ENCODE data around the gene WSCD1.

WSCD1 gene

DNA sequence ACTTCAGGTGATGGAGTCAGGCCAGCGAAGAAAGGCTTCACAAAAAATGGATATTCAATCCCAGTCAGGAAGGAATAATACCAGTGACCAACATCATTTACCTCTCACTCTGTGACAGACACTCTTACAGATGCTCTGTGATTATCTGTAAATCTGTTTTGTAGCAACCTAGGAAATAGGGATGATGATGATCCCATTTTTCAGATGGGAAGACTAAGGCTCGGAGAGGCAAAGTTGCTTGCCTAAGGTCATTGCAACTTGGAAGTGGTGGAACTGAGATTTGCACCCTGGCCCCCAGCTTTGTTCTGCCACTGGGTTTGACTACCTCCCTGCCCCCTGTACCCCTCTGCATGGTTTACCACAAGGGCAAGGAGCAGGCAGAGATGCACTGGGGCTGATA, 14.1 kb upstream of the WSCD1 start:
- DNase-seq (ENCODE audit: low read depth, low spot score) = no peak
- no peak overlapping the region for H3K4me3 ChIP-seq (ENCODE audit: low read length)

DNA sequence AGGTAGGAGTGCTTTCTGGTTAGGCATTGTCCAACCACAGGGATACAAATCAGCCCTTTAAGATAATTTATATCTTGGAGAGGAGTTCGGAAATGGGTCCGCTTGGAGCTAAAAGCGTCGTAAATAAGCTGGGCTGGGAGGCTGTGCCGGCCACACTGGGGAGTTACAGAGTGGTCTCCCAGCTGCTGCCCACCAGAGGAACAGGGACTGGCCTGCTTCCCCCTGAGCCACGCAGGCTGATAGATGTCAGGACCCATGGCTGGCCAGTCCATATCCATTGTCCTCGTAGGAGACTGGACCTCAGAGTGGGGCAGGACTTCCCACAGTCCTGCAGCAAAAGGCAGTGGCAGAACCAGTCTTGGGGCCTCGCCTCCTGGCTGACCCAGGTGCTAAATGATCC, 12.6 kb upstream of the WSCD1 start:
- no peak overlapping the region for H3K4me3 ChIP-seq (ENCODE audit: low read length)
- no peak for DNase-seq (ENCODE audit: low read depth, low spot score)

DNA sequence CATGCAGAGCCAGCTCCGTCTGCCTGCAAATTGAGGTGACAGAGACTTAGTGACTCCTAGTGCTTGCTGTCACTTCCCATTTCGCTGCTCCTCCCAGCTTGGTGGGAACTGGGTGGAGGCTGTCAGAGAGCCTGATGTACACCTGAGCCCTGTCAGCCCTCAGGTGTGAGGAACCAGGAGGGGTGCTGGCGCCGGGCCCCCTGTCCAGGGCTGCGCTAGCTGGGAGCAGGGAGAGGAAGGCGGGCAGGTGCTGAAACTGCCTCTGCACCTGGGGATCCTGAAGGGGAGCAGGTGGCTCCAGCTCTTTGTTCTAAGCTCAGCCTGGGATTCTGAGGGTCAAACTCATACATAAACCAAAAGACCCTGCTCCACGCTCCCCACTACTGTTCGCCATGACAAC, 10.8 kb upstream of the WSCD1 start:
- no peak for DNase-seq (ENCODE audit: low read depth, low spot score)
- H3K4me3 ChIP-seq (ENCODE audit: low read length) = no peak overlapping the region

DNA sequence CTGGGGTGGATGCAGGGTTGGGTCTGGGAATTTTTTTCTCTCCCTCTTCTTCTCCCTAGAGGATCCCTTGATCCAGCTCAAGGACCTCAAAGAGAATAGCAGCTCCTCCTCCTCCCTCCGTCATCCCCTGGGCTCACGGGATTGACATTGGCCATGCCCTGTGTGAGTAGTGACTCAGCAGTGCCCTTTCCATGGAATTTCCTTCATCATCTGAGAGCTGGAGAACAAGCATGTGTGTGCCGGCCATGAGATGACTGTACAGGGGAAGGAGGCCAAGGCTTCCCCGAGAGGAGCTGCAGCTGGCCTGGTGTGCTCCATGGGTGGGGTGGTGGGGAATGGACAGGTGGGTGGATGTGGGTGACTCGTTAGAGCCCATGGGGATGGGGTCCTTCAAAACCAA, 8.9 kb upstream of the WSCD1 start:
- H3K4me3 ChIP-seq (ENCODE audit: low read length) = no peak overlapping the region
- DNase-seq (ENCODE audit: low read depth, low spot score) = no peak

DNA sequence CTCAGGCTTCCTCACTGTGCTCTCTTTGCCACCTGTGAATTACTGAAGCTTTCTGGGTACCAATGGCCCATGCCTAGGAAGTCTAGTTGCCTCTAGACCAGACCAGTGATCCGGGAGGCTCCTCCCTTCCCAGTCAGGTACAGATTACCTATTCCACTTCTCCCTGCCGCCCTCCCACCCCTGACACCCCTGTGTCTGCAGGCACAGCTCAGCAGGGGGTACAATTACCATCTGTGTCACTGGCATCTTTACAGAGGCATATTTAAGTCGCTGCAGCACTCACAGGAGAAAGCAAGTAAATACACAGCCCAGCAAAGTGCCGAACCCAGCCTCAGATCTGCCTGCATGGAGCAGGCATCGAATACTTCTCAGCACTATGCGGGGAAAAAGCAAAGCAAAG, 5.3 kb upstream of the WSCD1 start:
- no peak for DNase-seq (ENCODE audit: low read depth, low spot score)

DNA sequence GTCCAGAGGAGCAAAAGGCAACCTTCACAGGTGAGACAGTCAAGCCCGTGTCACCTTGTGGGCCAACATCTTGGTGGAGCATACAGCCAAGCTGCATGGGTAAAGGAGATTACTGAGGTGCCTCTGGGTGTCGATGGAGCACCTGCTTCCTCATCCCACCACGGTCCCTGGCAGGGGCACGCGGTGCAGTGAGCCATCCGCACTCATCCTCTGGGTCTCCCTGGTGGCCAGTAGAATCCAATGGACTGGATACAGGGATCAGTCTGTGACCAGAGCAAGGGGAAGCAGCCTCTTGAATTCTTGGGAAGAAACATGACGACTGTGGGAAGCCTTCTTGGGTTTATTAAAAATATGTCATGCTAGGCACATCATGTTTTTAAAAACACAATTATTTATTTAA, 4.8 kb upstream of the WSCD1 start:
- no peak overlapping the region for H3K4me3 ChIP-seq (ENCODE audit: low read length)
- no peak for DNase-seq (ENCODE audit: low read depth, low spot score)

More for the DNA sequence above, 5.3 kb upstream of the WSCD1 start:
- H3K4me3 ChIP-seq (ENCODE audit: low read length) = no peak overlapping the region

DNA sequence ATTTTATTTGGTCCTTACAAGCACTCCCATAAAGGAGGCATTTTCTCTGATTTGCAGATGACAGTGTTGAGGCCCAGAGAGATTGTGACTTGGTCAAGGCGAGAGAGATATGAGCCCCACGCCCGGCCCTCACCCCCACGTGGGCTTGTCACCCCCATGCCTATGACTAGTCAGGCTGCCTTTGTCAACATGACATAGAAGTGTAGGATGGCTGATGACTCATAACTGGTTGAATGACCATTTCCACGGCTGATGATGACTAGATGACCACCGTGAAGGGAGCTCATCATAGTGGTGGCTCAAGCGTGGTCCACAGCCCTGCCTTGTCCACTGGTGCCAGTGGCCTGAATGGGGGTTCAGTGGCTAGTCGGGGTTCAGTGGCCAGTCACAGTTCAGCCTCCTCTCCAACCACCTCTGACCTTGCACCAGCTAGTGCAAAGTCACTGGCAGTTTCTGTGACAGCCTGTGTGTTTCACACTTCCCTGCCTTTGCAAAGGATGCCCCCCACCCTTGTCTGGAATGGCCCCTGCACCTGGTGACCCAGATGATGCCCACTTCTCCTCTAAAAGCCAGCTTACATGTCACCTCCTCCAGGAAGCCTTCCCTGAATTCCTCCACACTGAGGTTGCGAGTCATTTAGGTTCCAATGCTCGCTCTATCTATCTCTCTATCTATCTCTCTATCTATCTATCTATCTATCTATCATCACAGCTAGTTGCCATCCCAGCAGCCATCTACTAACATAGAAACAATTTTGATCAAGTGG, 3.8 kb upstream of the WSCD1 start:
- no peak overlapping the region for H3K4me3 ChIP-seq (ENCODE audit: low read length)
- DNase-seq (ENCODE audit: low read depth, low spot score) = no peak

DNA sequence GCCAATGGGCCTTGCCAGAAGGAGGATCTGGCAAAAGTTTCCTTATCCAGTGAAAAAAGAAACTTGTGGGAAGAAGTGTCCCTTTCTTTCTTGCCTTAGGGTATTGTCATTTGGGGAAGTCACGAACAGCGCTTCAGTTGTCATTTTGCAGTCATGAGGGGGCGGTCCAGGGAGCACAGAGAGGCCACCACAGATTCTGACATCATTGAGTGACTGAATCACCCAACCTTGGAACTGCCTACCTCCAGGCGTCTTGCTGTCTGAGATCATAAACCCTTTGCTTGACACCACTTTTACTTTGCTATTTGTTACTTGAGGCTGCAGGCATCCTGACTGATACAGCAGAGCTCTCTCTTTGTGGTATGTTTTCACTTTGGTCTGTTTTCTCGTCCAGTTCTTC, 3.1 kb upstream of the WSCD1 start:
- no peak for DNase-seq (ENCODE audit: low read depth, low spot score)

DNA sequence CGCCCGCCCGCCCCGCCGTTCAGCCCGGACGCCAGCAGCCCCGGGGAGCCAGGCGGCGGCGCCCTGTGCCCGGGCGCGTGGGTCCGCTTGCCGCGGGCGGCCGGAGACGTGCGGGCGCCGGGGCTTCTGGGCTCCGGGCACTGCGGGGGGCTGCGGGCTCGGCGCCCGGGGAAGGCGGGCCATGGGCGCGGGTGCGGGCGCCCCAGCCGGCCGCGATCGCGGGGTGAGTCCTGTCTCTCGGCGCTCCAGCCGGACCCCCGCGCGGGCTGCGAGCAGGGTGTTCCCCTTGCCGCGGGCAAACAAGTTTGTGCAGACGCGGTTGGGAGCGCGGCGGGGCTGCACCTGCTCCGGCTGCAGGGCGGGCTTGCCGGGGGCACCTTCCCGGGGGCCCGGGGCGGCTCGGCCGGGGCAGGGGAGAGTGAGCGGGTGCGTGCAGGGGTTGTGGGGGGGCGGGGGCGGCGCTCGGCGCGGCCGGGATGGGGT, 292 bp downstream of the WSCD1 start:
- no peak overlapping the region for H3K4me3 ChIP-seq (ENCODE audit: low read length)
- DNase-seq (ENCODE audit: low read depth, low spot score) = no peak

More for the DNA sequence above, 3.1 kb upstream of the WSCD1 start:
- H3K4me3 ChIP-seq (ENCODE audit: low read length) = no peak overlapping the region

DNA sequence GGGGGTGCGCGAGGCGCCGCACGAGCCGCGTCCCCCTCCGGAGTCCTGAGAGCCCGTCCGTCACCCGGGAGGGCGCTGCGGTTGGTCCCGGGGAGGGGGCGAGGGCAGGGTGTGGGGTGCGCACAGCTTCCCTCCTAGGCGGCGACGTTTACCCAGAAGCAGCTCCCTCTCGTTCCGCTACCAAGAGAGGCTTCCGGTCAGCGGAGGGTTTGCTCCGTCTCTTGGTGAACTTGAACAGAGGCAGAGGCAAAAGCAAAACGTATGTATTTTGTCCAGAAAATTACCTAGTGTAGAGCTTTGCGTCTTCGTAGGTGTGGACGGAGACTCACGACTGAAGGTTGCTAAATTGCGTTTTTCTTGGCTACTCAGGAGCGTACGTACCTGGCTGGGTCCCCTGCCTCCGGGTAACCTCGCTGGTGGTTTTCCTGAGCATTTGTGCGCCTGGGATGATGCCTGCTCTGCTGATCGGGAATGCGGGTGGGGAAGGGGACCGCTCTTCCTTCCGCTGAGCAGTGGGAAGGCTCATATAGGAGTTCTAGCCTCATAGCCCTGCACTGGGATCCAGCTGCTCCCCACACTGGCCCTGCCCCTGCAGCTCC, 833 bp downstream of the WSCD1 start:
- H3K4me3 ChIP-seq (ENCODE audit: low read length) = no peak overlapping the region
- DNase-seq (ENCODE audit: low read depth, low spot score) = no peak

DNA sequence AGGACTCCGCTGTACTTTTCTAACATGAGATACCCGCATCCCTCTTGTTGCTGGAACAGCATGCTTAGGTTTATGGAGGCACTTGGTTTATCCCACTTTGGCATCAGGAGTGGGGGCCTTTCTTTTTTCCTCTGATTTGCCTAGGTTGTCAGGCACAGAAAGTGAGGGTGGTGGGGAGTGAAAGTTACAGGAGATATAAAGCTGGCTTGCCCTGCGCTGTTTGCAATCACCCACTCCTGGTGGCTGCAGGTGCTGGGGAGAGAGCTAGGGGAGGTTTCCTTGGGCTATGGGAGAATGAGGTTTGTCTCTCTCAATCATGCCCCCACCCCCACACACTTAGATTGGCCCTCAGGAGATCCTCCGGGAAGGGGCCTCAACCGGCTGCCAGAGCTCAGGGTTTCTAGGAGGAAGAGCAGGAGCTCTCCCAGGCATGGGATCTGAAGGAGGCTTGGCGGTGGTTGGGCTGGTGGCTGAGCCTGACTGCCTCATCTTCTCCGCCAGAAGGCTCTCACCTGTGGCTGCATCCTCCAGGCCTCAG, 1.4 kb downstream of the WSCD1 start:
- DNase-seq (ENCODE audit: low read depth, low spot score) = no peak
- H3K4me3 ChIP-seq (ENCODE audit: low read length) = no peak overlapping the region

DNA sequence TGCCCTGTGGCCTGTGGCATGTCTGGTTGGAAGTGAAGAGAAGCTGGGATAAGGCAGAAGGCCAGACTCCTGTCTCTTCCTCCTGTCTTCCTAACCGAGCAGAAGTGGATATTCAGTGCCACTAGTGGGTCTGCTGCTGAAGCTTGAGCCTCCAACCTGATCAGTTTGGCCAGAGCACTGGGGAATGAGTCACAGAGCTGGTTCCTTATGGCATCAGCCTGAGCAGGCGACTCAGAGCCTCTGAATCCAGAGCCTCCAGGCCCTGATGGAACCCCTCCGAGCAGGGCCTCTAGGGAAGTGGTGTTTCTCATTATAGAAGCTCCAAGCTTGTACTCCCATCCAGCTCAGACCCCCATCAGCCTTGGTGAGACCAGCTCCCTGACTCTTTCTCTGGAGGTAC, 2.0 kb downstream of the WSCD1 start:
- DNase-seq (ENCODE audit: low read depth, low spot score) = no peak
- H3K4me3 ChIP-seq (ENCODE audit: low read length) = no peak overlapping the region

DNA sequence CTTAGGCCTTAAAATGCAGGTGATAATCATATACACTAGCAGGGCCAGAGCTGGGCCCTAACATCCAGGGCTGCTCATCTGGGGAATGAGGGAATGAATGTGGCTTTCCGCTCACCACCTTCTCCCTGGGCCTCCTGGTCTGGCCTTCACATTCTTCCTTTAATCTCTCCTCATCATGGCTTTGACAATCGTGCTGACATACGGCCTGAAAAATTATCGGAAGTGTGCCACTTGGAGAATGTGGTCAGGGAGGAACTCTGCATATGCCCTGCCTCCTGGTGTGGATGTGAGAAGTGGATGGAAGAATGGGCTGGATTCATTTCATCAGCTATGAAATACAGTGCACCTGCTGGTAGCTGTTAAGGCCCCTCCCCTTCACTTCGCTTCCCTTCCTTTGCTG, 2.4 kb downstream of the WSCD1 start:
- no peak for DNase-seq (ENCODE audit: low read depth, low spot score)
- no peak overlapping the region for H3K4me3 ChIP-seq (ENCODE audit: low read length)

DNA sequence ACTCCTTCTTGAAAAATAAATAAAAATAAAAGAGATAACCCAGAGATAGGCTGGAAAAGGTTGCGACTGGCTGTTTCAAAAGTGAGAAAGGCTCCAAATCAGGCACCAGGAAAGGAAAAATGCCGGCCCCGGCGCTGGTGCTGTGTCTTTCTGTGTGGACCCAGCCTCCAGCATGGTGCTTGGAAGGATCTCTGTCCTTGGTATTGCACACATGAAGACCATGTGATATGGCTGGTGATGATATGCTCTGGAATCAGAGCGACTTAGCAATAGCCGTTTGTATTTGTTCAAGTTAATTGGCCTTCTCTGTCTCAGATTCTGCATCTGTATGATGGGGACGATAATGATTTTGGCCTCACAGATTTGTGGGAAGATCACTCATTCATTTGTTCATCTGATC, 3.4 kb downstream of the WSCD1 start:
- DNase-seq (ENCODE audit: low read depth, low spot score) = no peak
- H3K4me3 ChIP-seq (ENCODE audit: low read length) = no peak overlapping the region

DNA sequence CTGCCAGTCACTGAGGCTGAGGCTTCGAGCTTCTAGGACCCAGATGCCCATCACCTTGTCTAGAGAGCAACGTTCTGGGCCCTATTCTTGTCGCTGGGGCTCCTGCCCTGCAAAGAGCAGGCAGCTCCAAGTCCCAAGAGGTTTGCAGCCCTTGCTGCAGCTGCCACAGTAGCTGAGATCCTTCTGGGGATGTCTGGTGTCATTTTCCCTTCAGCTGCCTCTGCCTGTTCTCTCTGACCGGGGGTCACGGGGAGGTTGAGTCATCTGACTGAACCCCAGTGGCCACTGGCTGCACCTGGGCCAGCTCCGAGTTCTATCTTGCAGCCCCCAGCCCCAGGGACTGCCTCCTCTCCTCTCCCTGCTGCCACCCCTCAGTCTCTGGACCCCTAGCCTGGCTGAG, 4.9 kb downstream of the WSCD1 start:
- H3K4me3 ChIP-seq (ENCODE audit: low read length) = no peak overlapping the region
- no peak for DNase-seq (ENCODE audit: low read depth, low spot score)

DNA sequence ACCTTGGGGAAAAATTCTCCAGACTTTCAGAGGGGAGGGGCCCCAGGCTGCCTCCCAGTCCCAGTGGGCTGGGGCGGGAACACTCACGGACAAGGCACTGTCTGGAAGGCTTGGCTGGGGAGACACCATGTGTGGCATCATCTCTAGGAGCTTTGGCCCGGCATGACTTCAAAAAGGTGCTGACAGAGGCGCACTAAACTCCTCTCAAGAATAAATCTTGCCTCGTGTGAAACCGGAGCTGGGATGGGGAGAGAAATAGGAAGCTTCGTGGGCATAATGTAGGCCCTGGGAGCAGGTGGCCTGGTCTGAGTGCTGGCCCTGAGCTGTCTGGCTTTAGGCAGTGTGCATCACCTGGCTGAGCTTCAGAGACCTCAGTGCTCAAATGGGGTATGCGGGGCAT, 5.7 kb downstream of the WSCD1 start:
- H3K4me3 ChIP-seq (ENCODE audit: low read length) = no peak overlapping the region
- DNase-seq (ENCODE audit: low read depth, low spot score) = no peak

DNA sequence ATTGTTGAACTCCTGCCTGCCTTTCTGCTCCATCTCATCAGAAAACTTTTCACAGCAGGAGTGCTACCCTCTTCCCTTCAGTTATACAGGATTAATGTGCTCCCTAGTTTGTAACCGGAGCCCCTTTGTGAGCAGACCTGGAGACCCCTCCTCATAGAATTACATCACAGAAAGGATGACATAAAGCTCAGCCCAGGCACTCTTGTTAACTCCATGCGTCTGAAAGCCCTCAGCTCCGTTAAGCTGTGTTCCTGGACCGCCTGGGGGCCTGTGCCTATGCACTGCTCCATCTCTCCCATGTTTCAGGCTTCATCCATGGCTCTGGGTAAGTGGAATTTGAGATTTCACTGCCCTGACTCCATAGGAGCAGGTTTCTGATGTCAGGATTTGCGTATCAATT, 7.6 kb downstream of the WSCD1 start:
- H3K4me3 ChIP-seq (ENCODE audit: low read length) = no peak overlapping the region
- DNase-seq (ENCODE audit: low read depth, low spot score) = no peak

DNA sequence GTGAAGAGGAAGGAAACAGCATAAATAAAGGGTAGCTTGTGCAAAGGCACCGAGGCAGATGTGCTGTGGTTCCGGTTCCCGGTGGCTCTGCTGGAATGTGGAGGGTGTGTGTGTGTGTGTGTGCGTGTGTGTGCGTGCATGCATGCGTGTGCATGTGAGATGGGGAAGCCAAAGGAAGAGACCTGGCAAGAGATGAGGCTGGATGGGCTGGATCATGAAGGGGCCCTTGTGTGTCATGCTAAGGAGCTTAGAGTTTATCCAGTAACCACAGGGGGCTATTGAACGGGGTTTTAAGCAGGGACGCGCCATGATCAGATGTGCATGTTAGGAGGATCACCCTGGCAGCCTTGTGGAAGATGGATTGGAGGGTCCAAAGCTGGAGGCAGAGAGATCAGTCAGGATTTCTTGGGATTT, 8.3 kb downstream of the WSCD1 start:
- DNase-seq (ENCODE audit: low read depth, low spot score) = no peak
- no peak overlapping the region for H3K4me3 ChIP-seq (ENCODE audit: low read length)

DNA sequence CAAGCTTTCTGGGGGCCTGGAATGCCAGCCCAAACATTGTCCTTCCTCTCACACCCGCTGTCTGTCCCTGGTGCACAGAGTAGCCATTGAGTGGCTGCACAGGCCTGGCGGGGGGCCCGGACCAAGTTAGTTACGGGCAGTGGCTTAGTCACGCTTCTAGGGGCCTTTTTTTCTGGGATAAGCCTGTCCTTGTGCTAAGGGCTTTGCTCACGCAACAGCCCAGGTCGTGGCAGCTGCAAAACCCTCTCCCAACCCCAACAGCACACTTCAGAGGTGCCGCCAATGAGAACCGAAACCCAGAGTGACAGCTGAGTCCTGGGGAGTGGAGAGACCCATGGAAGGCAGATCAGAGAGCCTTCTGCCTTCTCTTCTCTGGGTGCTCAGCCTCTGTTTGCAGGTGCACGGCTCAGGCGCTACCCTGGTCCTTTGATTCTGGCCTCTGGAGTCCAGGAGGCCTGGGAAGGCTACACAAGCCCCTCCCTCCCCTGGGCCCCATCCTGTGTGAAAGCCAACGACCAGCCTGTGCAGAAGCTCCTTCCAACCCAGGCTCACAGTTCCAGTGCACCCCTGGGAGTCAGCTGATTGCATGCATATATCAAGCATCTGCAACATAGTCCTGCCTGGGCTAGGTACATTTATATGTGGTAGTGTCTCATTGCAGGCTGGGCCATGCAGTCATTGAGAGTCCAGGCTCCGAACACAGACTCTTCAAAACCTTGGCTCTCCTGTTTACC, 9.1 kb downstream of the WSCD1 start:
- no peak overlapping the region for H3K4me3 ChIP-seq (ENCODE audit: low read length)
- DNase-seq (ENCODE audit: low read depth, low spot score) = no peak

DNA sequence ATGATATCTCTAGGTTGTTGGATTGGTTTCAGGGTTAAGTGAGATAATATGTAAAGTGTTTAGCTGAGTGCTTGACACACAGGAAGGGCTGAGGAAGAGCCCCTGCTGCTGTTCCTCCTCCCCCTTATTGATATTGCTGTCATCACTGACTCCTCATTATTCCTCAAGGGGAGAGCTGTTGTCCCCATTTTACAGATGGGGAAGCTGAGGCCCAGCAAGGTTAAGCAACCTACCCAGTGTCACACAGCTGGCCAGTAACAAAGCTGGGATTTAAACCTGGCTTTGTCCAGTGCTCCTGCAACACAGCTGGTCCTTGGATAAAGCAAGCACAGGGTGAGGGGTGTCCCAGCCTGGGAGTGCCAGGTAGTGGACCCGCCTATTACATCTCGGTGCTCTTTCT, 9.8 kb downstream of the WSCD1 start:
- DNase-seq (ENCODE audit: low read depth, low spot score) = no peak
- no peak overlapping the region for H3K4me3 ChIP-seq (ENCODE audit: low read length)
